Osteocyte (in vitro differentiated cells): ENCODE data around the gene TCEANC. TPM values are rescaled to one million over a fixed set of nuclear protein-coding genes. Genes with fewer than 3 reads are reported as not detected.

Experiments used
- DNase-seq: peaks from one replicate; pipeline ENCODE4 v3.0.0; 2021; ENCODE audit warnings: mixed read lengths; ENCODE audit not compliant: unreplicated experiment; ENCODE audit errors: extremely low spot score
- H3K27ac Mint-ChIP-seq: one replicate; pipeline ENCODE4 v1.8.0; 2021; ENCODE audit warnings: mild to moderate bottlenecking, mixed read lengths; ENCODE audit not compliant: unreplicated experiment
- H3K27me3 Mint-ChIP-seq: one replicate; pipeline ENCODE4 v1.8.0; 2021; ENCODE audit warnings: mixed read lengths; ENCODE audit not compliant: unreplicated experiment
- H3K36me3 Mint-ChIP-seq: one replicate; pipeline ENCODE4 v1.8.0; 2021; ENCODE audit warnings: mixed read lengths; ENCODE audit not compliant: unreplicated experiment
- H3K4me1 Mint-ChIP-seq: one replicate; pipeline ENCODE4 v1.8.0; 2021; ENCODE audit warnings: mixed read lengths; ENCODE audit not compliant: unreplicated experiment
- H3K4me3 Mint-ChIP-seq: one replicate; pipeline ENCODE4 v1.8.0; 2021; ENCODE audit warnings: mild to moderate bottlenecking, moderate library complexity, mixed read lengths; ENCODE audit not compliant: unreplicated experiment
- H3K9me3 Mint-ChIP-seq: one replicate; pipeline ENCODE4 v1.8.0; 2021; ENCODE audit warnings: mixed read lengths; ENCODE audit not compliant: unreplicated experiment
- total RNA-seq: library from RNA; stranded (reverse); gene quantifications from 2 replicates; pipeline ENCODE4 v1.2.1, GENCODE V29; 2021
- TF ChIP-seq, protein P1 (sequence below): fragments of 200-600 bp; sonication (generic); IDR thresholded peaks from 2 replicates; pipeline ENCODE4 v1.5.0; 2021; ENCODE audit warnings: antibody characterized with exemption, mild to moderate bottlenecking, moderate library complexity

Gene TCEANC
- total RNA-seq, 1 donor from 2014 or later, result 4.7 TPM

GRCh38 chrX:13702111-13702789, 49.3 kb downstream of the TCEANC start:
- TF ChIP-seq, protein P1, sequence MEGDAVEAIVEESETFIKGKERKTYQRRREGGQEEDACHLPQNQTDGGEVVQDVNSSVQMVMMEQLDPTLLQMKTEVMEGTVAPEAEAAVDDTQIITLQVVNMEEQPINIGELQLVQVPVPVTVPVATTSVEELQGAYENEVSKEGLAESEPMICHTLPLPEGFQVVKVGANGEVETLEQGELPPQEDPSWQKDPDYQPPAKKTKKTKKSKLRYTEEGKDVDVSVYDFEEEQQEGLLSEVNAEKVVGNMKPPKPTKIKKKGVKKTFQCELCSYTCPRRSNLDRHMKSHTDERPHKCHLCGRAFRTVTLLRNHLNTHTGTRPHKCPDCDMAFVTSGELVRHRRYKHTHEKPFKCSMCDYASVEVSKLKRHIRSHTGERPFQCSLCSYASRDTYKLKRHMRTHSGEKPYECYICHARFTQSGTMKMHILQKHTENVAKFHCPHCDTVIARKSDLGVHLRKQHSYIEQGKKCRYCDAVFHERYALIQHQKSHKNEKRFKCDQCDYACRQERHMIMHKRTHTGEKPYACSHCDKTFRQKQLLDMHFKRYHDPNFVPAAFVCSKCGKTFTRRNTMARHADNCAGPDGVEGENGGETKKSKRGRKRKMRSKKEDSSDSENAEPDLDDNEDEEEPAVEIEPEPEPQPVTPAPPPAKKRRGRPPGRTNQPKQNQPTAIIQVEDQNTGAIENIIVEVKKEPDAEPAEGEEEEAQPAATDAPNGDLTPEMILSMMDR, result no peak
- Mint-ChIP-seq H3K4me1 (peaks cover 10% of the 10 kb centered on the region), H3K27me3 (no peaks in the 10 kb centered on the region), H3K9me3 (no peaks in the 10 kb centered on the region), H3K27ac (no peak overlapping the region), H3K4me3 (no peak overlapping the region), H3K36me3 (no peaks in the 10 kb centered on the region)
- DNase-seq, result no peak

GRCh38 chrX:13703135-13703534, 50.2 kb downstream of the TCEANC start:
- no peaks in the 10 kb centered on the region for H3K9me3 Mint-ChIP-seq
- DNase-seq, result no peak
- H3K27me3 Mint-ChIP-seq, result no peaks in the 10 kb centered on the region
- no peak overlapping the region for H3K27ac Mint-ChIP-seq
- H3K36me3 Mint-ChIP-seq, result no peaks in the 10 kb centered on the region
- peaks cover 10% of the 10 kb centered on the region for H3K4me1 Mint-ChIP-seq
- no peak overlapping the region for H3K4me3 Mint-ChIP-seq
- TF ChIP-seq, protein P1, result no peak

DNA sequence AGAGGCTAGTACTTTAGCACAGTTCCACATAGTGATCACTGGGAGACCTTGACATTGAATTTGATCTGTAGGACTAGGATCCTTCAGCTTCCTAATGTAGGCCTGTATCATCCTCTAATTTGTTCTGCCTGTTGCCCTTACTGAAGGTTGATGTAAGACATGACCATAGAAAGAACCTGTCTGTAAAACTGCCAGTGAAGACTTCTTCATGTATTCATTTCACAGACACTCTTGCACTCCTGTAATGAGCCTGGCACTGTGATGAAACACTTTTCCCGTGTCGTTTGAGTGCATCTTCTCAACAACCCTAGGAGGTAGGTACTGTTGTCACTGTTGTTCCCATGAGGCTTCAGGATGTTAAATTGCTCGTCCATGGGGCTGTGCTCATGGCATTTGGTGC, 50.6 kb downstream of the TCEANC start:
- Mint-ChIP-seq H3K27ac (no peak overlapping the region), H3K9me3 (no peaks in the 10 kb centered on the region), H3K4me1 (peaks cover 10% of the 10 kb centered on the region), H3K27me3 (no peaks in the 10 kb centered on the region), H3K36me3 (no peaks in the 10 kb centered on the region), H3K4me3 (no peak overlapping the region)
- DNase-seq, result no peak
- TF ChIP-seq, protein P1, result no peak

DNA sequence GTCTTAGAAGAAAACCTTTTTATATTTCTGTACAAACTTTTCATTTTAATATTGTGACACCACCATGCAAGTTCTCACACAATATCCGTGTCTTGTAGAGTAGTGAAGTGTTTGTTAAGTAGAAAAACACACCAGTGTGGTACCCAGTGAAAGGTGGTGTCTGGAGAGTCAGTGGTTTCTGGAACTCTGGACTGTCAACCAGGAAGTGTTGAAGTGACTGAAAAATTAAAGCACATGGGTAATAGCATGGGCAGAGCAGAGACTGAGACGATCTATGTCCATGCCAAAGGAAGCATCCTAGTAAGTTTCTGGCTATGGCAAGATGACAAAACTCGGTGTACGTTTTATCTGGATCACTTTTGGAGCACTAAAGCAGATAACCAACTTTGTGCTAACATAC, 58.2 kb downstream of the TCEANC start:
- Mint-ChIP-seq H3K36me3 (peaks cover 17% of the 10 kb centered on the region), H3K9me3 (peaks cover 3% of the 10 kb centered on the region), H3K4me1 (no peaks in the 10 kb centered on the region), H3K4me3 (no peak overlapping the region), H3K27me3 (no peaks in the 10 kb centered on the region), H3K27ac (no peak overlapping the region)
- DNase-seq, result no peak
- TF ChIP-seq, protein P1, result no peak

Other genes starting within 250 kb of the TCEANC start
- gene EGFL6, start 83.5 kb upstream of the TCEANC start, total RNA-seq, result not detected in 2 replicates
- gene RAB9A, start 36.0 kb downstream of the TCEANC start, total RNA-seq, result 25.6 and 32.9 TPM in 2 replicates
- gene TRAPPC2, start 81.5 kb downstream of the TCEANC start, total RNA-seq, result 14.7 and 14.8 TPM in 2 replicates
- gene OFD1, start 81.6 kb downstream of the TCEANC start, total RNA-seq, result 15.2 and 17.3 TPM in 2 replicates
- 10.7 and 12.0 TPM in 2 replicates for gene GPM6B, start 164.0 kb downstream of the TCEANC start, total RNA-seq